GM19193 (cell line): Measurements from ENCODE around the gene DAG1.

ENCODE experiments used
- POLR2A ChIP-seq: IDR thresholded peaks from 4 replicates; pipeline ENCODE4 v1.6.1; 2011; ENCODE audit not compliant: insufficient read depth, insufficient read length; ENCODE audit errors: extremely low read depth

Gene DAG1

GRCh38 chr3:49461443-49462171, 8.5 kb upstream of the DAG1 start:
- no peak for TF ChIP-seq POLR2A

- no peak for TF ChIP-seq POLR2A
Observed at GRCh38 chr3:49462222-49462621, 7.8 kb upstream of the DAG1 start.

- TF ChIP-seq POLR2A = no peak
Observed at GRCh38 chr3:49465270-49466034, 4.6 kb upstream of the DAG1 start.

GRCh38 chr3:49466085-49466484, 4.0 kb upstream of the DAG1 start:
- TF ChIP-seq POLR2A = no peak

GRCh38 chr3:49469037-49469935, 781 bp upstream of the DAG1 start:
- TF ChIP-seq POLR2A = no peak

- no peak for TF ChIP-seq POLR2A
Observed at GRCh38 chr3:49470714-49471420, 800 bp downstream of the DAG1 start.

GRCh38 chr3:49471856-49472495, 1.9 kb downstream of the DAG1 start:
- no peak for TF ChIP-seq POLR2A

- TF ChIP-seq POLR2A = no peak
Observed at GRCh38 chr3:49476563-49476962, 6.5 kb downstream of the DAG1 start.

- no peak for TF ChIP-seq POLR2A
Observed at GRCh38 chr3:49482766-49483165, 12.7 kb downstream of the DAG1 start.

- TF ChIP-seq POLR2A = no peak
Observed at GRCh38 chr3:49484471-49484870, 14.4 kb downstream of the DAG1 start.

- no peak for TF ChIP-seq POLR2A
Observed at GRCh38 chr3:49489247-49489646, 19.2 kb downstream of the DAG1 start.

- no peak for TF ChIP-seq POLR2A
Observed at GRCh38 chr3:49492969-49493368, 22.9 kb downstream of the DAG1 start.

- TF ChIP-seq POLR2A = no peak
Observed at GRCh38 chr3:49493901-49494300, 23.8 kb downstream of the DAG1 start.

- TF ChIP-seq POLR2A = no peak
Observed at GRCh38 chr3:49495023-49495422, 25.0 kb downstream of the DAG1 start.
